Measurements from ENCODE around the gene ZNF148.

DNA sequence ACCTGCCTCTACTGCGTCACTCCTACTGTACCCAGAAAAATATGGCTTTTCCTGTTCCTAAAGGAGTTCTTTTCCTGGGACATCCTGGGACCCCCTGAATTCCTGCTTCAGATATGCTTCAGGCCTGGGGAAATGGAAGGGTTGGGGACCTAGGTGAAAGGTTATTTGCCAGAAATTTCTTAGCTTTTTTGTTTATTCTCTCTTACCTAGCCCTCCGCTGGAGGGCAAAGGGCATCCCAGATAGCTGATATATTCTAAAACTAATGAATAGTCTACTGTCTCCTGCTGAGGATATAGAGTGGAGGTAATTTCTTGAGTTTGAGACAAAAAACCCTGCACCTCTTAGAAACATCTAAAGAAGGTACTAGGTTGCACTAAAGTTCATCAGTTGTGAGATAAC lies 3.6 kb upstream of the ZNF148 start:
- TF ChIP-seq, protein P1, sequence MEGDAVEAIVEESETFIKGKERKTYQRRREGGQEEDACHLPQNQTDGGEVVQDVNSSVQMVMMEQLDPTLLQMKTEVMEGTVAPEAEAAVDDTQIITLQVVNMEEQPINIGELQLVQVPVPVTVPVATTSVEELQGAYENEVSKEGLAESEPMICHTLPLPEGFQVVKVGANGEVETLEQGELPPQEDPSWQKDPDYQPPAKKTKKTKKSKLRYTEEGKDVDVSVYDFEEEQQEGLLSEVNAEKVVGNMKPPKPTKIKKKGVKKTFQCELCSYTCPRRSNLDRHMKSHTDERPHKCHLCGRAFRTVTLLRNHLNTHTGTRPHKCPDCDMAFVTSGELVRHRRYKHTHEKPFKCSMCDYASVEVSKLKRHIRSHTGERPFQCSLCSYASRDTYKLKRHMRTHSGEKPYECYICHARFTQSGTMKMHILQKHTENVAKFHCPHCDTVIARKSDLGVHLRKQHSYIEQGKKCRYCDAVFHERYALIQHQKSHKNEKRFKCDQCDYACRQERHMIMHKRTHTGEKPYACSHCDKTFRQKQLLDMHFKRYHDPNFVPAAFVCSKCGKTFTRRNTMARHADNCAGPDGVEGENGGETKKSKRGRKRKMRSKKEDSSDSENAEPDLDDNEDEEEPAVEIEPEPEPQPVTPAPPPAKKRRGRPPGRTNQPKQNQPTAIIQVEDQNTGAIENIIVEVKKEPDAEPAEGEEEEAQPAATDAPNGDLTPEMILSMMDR (conservative IDR thresholded peaks at IDR 0.05; ENCODE audit: low read depth, low read length) = no peak
- TF ChIP-seq RCOR1 (IDR thresholded peaks at IDR 0.05; ENCODE audit: insufficient replicate concordance, low read length) = no peak

All from IMR-90 (cell line).